H1 (cell line): ENCODE data around the gene IFNA2. TPM values are rescaled to one million over a fixed set of nuclear protein-coding genes. Genes with fewer than 3 reads are reported as not detected.
A peak's percentile ranks its signal among the peaks of the same experiment; 100 is the strongest.

ENCODE experiments used
- EZH2 ChIP-seq: fragments of 200-600 bp; sonication (generic); IDR thresholded peaks from 2 replicates; pipeline ENCODE4 v1.7.1; 2012; ENCODE audit warnings: low read depth, mild to moderate bottlenecking, moderate library complexity, low read length, inconsistent platforms; ENCODE audit not compliant: severe bottlenecking
- HDAC2 ChIP-seq, 2 experiments: fragments of 300-600 bp in 1 of 2; sonication (generic) in 1 of 2; IDR thresholded peaks; 2 replicates each; pipeline ENCODE4 v1.6.1; 2011 to 2012; ENCODE audit warnings: low read depth in 2 of 2, low read length in 2 of 2, mild to moderate bottlenecking in 2 of 2, moderate library complexity in 2 of 2, borderline replicate concordance in 1 of 2, inconsistent platforms in 1 of 2
- MAFK ChIP-seq: IDR thresholded peaks from 2 replicates; pipeline ENCODE4 v1.6.1; 2012; ENCODE audit warnings: low read depth, mild to moderate bottlenecking, improper control_type of control experiment, low read length
- RXRA ChIP-seq: IDR thresholded peaks from 2 replicates; pipeline ENCODE4 v1.6.1; 2011; ENCODE audit warnings: low read depth, mild to moderate bottlenecking, low read length, moderate library complexity; ENCODE audit not compliant: insufficient read depth
- SIRT6 ChIP-seq: IDR thresholded peaks from one replicate; pipeline ENCODE4 v1.7.1; 2012; ENCODE audit warnings: low read length, inconsistent platforms
- SP1 ChIP-seq: IDR thresholded peaks from 2 replicates; pipeline ENCODE4 v1.6.1; 2011; ENCODE audit warnings: low read depth, low read length
- SUZ12 ChIP-seq: fragments of 200-600 bp; sonication (generic); IDR thresholded peaks from 2 replicates; pipeline ENCODE4 v1.6.1; 2012; ENCODE audit warnings: mild to moderate bottlenecking, inconsistent platforms, low read length, moderate library complexity, mixed read lengths
- YY1 ChIP-seq: IDR thresholded peaks from 2 replicates; pipeline ENCODE4 v1.6.1; 2011; ENCODE audit warnings: low read depth, mild to moderate bottlenecking, low read length
- ZNF274 ChIP-seq: IDR thresholded peaks from 2 replicates; pipeline ENCODE4 v1.7.0; 2012; ENCODE audit warnings: low read length, borderline replicate concordance; ENCODE audit errors: extremely low read depth
- polyA plus RNA-seq, 7 experiments: library from polyadenylated mRNA; depleted of rRNA in 3 of 7; stranded (reverse) in 5 of 7; unstranded in 2 of 7; fragments of >200 nt in 5 of 7; fragments of 200-250 nt in 2 of 7; gene quantifications; 1 replicate in 5 of 7; 2 replicates in 1 of 7; 4 replicates in 1 of 7; pipeline versions ENCODE4 v1.2.1 to v1.2.3, GENCODE V29; 2011 to 2013; ENCODE audit warnings: missing spikeins in 2 of 7, mixed read lengths in 2 of 7
- total RNA-seq: library from RNA; stranded (reverse); fragmentation: NEBNext Ultra II Directional; extraction: Animal tissue kit (Norgen Biotek cat#: 25700); gene quantifications from 2 replicates; pipeline ENCODE4 v1.2.1, GENCODE V29; 2021
- TF ChIP-seq, protein P1 (sequence below): fragments of 300-600 bp; sonication (generic); IDR thresholded peaks from 2 replicates; pipeline ENCODE4 v1.7.1; 2012; ENCODE audit warnings: low read length, moderate library complexity, mild to moderate bottlenecking, inconsistent platforms; ENCODE audit not compliant: insufficient replicate concordance

IFNA2 gene
- total and polyA plus RNA-seq, 2 of the 8 experiments (the other 6 are each of a cell fraction or from before 2014, with no cell fraction given), result not detected

DNA sequence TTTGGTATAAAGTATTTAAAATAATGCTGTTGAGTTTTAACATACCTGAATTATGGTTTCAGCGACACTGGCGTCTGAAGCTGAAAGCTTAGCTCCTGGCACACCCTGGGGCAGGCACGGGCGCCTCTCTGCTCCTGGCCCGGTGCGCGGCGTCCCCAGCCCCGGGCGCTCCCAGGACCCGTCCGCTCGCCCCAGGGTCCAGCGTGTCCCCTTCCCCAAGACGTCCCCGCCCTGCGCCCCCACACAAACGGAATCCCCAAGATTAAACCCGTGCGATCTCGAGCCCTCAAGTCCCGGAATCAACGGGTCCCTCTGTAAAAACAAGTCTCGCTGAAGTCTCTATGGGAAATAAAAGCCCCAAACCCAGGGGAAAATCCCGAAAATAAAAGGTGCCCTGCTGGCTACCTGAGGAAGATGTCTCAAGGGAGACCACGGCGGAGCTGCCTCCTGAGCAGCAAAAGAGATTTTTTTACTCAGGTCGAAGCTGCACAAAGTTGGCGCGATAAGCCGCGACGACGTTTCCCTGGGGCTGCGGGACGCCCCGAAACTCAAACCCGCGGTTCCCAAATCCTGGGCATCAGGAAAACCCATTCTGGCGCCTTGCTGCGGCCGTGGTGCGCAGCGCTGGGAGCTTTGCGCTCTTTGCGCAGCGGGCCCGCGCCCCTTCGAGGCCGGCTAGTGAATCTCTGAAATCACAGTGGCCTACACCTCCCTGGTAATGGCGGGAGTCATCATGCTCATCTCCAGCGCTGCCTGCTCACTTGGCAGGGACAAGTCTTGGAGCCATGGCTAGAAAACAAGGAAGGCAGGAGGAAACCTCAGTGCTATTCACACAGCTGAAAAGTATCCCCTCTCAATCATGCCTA is 17.4 kb upstream of the IFNA2 start (continued):
- TF ChIP-seq RXRA (no peak), SUZ12 (peak; percentile 59), ZNF274 (no peak), SP1 (no peak), EZH2 (peak; percentile 56), HDAC2 (IDR thresholded peaks at IDR 0.05; ENCODE audit: borderline replicate concordance in 1 of 2, low read depth in 2 of 2, low read length in 2 of 2) (no peak), YY1 (peak; percentile 62; the same call in 1 of the 2 replicates), MAFK (no peak), SIRT6 (no peak)
- TF ChIP-seq, protein P1, sequence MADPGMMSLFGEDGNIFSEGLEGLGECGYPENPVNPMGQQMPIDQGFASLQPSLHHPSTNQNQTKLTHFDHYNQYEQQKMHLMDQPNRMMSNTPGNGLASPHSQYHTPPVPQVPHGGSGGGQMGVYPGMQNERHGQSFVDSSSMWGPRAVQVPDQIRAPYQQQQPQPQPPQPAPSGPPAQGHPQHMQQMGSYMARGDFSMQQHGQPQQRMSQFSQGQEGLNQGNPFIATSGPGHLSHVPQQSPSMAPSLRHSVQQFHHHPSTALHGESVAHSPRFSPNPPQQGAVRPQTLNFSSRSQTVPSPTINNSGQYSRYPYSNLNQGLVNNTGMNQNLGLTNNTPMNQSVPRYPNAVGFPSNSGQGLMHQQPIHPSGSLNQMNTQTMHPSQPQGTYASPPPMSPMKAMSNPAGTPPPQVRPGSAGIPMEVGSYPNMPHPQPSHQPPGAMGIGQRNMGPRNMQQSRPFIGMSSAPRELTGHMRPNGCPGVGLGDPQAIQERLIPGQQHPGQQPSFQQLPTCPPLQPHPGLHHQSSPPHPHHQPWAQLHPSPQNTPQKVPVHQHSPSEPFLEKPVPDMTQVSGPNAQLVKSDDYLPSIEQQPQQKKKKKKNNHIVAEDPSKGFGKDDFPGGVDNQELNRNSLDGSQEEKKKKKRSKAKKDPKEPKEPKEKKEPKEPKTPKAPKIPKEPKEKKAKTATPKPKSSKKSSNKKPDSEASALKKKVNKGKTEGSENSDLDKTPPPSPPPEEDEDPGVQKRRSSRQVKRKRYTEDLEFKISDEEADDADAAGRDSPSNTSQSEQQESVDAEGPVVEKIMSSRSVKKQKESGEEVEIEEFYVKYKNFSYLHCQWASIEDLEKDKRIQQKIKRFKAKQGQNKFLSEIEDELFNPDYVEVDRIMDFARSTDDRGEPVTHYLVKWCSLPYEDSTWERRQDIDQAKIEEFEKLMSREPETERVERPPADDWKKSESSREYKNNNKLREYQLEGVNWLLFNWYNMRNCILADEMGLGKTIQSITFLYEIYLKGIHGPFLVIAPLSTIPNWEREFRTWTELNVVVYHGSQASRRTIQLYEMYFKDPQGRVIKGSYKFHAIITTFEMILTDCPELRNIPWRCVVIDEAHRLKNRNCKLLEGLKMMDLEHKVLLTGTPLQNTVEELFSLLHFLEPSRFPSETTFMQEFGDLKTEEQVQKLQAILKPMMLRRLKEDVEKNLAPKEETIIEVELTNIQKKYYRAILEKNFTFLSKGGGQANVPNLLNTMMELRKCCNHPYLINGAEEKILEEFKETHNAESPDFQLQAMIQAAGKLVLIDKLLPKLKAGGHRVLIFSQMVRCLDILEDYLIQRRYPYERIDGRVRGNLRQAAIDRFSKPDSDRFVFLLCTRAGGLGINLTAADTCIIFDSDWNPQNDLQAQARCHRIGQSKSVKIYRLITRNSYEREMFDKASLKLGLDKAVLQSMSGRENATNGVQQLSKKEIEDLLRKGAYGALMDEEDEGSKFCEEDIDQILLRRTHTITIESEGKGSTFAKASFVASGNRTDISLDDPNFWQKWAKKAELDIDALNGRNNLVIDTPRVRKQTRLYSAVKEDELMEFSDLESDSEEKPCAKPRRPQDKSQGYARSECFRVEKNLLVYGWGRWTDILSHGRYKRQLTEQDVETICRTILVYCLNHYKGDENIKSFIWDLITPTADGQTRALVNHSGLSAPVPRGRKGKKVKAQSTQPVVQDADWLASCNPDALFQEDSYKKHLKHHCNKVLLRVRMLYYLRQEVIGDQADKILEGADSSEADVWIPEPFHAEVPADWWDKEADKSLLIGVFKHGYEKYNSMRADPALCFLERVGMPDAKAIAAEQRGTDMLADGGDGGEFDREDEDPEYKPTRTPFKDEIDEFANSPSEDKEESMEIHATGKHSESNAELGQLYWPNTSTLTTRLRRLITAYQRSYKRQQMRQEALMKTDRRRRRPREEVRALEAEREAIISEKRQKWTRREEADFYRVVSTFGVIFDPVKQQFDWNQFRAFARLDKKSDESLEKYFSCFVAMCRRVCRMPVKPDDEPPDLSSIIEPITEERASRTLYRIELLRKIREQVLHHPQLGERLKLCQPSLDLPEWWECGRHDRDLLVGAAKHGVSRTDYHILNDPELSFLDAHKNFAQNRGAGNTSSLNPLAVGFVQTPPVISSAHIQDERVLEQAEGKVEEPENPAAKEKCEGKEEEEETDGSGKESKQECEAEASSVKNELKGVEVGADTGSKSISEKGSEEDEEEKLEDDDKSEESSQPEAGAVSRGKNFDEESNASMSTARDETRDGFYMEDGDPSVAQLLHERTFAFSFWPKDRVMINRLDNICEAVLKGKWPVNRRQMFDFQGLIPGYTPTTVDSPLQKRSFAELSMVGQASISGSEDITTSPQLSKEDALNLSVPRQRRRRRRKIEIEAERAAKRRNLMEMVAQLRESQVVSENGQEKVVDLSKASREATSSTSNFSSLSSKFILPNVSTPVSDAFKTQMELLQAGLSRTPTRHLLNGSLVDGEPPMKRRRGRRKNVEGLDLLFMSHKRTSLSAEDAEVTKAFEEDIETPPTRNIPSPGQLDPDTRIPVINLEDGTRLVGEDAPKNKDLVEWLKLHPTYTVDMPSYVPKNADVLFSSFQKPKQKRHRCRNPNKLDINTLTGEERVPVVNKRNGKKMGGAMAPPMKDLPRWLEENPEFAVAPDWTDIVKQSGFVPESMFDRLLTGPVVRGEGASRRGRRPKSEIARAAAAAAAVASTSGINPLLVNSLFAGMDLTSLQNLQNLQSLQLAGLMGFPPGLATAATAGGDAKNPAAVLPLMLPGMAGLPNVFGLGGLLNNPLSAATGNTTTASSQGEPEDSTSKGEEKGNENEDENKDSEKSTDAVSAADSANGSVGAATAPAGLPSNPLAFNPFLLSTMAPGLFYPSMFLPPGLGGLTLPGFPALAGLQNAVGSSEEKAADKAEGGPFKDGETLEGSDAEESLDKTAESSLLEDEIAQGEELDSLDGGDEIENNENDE, result no peak
